Right ventricle myocardium superior (tissue), 1 donor: Measurements from ENCODE around the gene SAFB. TPM values are rescaled to one million over a fixed set of nuclear protein-coding genes. Genes with fewer than 3 reads are reported as not detected.

Source experiments
- ATAC-seq: fragments of 200-7000 bp; cut with Tn5 transposase; one replicate; pipeline ENCODE4 v1.9.1; 2020; ENCODE audit warnings: mild to moderate bottlenecking; ENCODE audit not compliant: poor library complexity
- DNase-seq: peaks from one replicate; pipeline ENCODE4 v3.0.0-alpha.2; 2020
- intact Hi-C: fragments of 100-400 bp; cut with DNase I; formaldehyde crosslinking; loops from one replicate; pipeline ENCODE4 v1.11.2; 2022
- total RNA-seq: library from RNA; stranded (reverse); fragmentation: NEBNext Ultra II Directional; extraction: Animal tissue kit (Norgen Biotek cat#: 25700); gene quantifications from one replicate; pipeline ENCODE4 v1.2.1, GENCODE V29; 2021
- donor health status: DM: no; HTN: yes; CAD: no; lungs with severe emphysema.

SAFB gene
- total RNA-seq, 1 donor from 2014 or later, result 61.9 TPM

- ATAC-seq, result no peak
- intact Hi-C loops, result no loop called here
- DNase-seq, result no peak
Observed at GRCh38 chr19:5646703-5647102, 23.8 kb downstream of the SAFB start.

GRCh38 chr19:5648464-5648863, 25.6 kb downstream of the SAFB start:
- intact Hi-C loops, result no loop called here
- no peak for DNase-seq
- no peak for ATAC-seq

GRCh38 chr19:5651361-5651760, 28.5 kb downstream of the SAFB start:
- intact Hi-C loops, result no loop called here
- ATAC-seq (no peak), DNase-seq (no peak)

- intact Hi-C loops, result no loop called here
- ATAC-seq (no peak), DNase-seq (no peak)
Observed at GRCh38 chr19:5652261-5652660, 29.4 kb downstream of the SAFB start.

- intact Hi-C loops, result no loop called here
- DNase-seq, result no peak
- no peak for ATAC-seq
Observed at GRCh38 chr19:5654931-5655330, 32.0 kb downstream of the SAFB start.

GRCh38 chr19:5655412-5655811, 32.5 kb downstream of the SAFB start:
- intact Hi-C loops, result no loop called here
- ATAC-seq (no peak), DNase-seq (no peak)

GRCh38 chr19:5661483-5661882, 38.6 kb downstream of the SAFB start:
- intact Hi-C loops, result no loop called here
- no peak for ATAC-seq
- no peak for DNase-seq

GRCh38 chr19:5663904-5664303, 41.0 kb downstream of the SAFB start:
- ATAC-seq (no peak), DNase-seq (no peak)
- intact Hi-C loops, result no loop called here

GRCh38 chr19:5664515-5664914, 41.6 kb downstream of the SAFB start:
- ATAC-seq (no peak), DNase-seq (no peak)
- intact Hi-C loops, result no loop called here

GRCh38 chr19:5665781-5666513, 43.1 kb downstream of the SAFB start:
- ATAC-seq (no peak), DNase-seq (no peak)
- intact Hi-C loops, result no loop called here

- intact Hi-C loops, result no loop called here
- DNase-seq (peak; percentile 33), ATAC-seq (no peak)
Observed at GRCh38 chr19:5666921-5667610, 44.2 kb downstream of the SAFB start.

GRCh38 chr19:5667751-5668271, 44.9 kb downstream of the SAFB start:
- ATAC-seq, result no peak
- peak; percentile 45 for DNase-seq
- intact Hi-C loops, result no loop called here

- intact Hi-C loops, result no loop called here
- ATAC-seq (no peak), DNase-seq (no peak)
Observed at GRCh38 chr19:5669212-5669611, 46.3 kb downstream of the SAFB start.

GRCh38 chr19:5671600-5671999, 48.7 kb downstream of the SAFB start:
- no peak for ATAC-seq
- no peak for DNase-seq
- intact Hi-C loops, result no loop called here

- ATAC-seq, result no peak
- DNase-seq, result no peak
- intact Hi-C loops, result no loop called here
Observed at GRCh38 chr19:5672708-5673459, 50.0 kb downstream of the SAFB start.

- DNase-seq (no peak), ATAC-seq (no peak)
- intact Hi-C loops, result no loop called here
Observed at GRCh38 chr19:5673752-5674151, 50.9 kb downstream of the SAFB start.

- ATAC-seq, result no peak
- no peak for DNase-seq
- intact Hi-C loops, result no loop called here
Observed at GRCh38 chr19:5674714-5675113, 51.8 kb downstream of the SAFB start.

GRCh38 chr19:5676105-5676771, 53.4 kb downstream of the SAFB start:
- no peak for DNase-seq
- intact Hi-C loops, result no loop called here
- no peak for ATAC-seq

GRCh38 chr19:5676772-5677105, 53.9 kb downstream of the SAFB start:
- no peak for ATAC-seq
- intact Hi-C loops, result no loop called here
- no peak for DNase-seq
